ENCODE data around the gene HOXA1.

HOXA1 gene

GRCh38 chr7:27114881-27115220 is 19.1 kb upstream of the HOXA1 start:
- Histone ChIP-seq H3K27me3 (ENCODE audit: insufficient read depth, poor library complexity, severe bottlenecking) (peaks cover 3% of the 10 kb centered on the region), H3K27ac (replicated peaks) (no peak overlapping the region), H3K4me3 (replicated peaks; ENCODE audit: insufficient read depth, low read length) (no peak overlapping the region)
- TF ChIP-seq REST (IDR thresholded peaks at IDR 0.05; ENCODE audit: insufficient replicate concordance, low read depth) (no peak), SPI1 (IDR thresholded peaks at IDR 0.05; ENCODE audit: borderline replicate concordance, low read depth) (no peak), POLR2AphosphoS5 (IDR thresholded peaks at IDR 0.05; ENCODE audit: low read depth) (no peak), GABPA (IDR thresholded peaks at IDR 0.05; ENCODE audit: low read depth) (no peak)
- TF ChIP-seq, protein P1, sequence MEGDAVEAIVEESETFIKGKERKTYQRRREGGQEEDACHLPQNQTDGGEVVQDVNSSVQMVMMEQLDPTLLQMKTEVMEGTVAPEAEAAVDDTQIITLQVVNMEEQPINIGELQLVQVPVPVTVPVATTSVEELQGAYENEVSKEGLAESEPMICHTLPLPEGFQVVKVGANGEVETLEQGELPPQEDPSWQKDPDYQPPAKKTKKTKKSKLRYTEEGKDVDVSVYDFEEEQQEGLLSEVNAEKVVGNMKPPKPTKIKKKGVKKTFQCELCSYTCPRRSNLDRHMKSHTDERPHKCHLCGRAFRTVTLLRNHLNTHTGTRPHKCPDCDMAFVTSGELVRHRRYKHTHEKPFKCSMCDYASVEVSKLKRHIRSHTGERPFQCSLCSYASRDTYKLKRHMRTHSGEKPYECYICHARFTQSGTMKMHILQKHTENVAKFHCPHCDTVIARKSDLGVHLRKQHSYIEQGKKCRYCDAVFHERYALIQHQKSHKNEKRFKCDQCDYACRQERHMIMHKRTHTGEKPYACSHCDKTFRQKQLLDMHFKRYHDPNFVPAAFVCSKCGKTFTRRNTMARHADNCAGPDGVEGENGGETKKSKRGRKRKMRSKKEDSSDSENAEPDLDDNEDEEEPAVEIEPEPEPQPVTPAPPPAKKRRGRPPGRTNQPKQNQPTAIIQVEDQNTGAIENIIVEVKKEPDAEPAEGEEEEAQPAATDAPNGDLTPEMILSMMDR (IDR thresholded peaks at IDR 0.05; ENCODE audit: insufficient read depth, low read length): no peak
- no peak for DNase-seq (ENCODE audit: low read depth in 1 of 2, low spot score in 1 of 2)

- no peak for DNase-seq (ENCODE audit: low read depth in 1 of 2, low spot score in 1 of 2)
- Histone ChIP-seq H3K27me3 (ENCODE audit: insufficient read depth, poor library complexity, severe bottlenecking) (peaks cover 3% of the 10 kb centered on the region), H3K27ac (replicated peaks) (no peak overlapping the region), H3K4me3 (replicated peaks; ENCODE audit: insufficient read depth, low read length) (no peak overlapping the region)
- TF ChIP-seq, protein P1 (IDR thresholded peaks at IDR 0.05; ENCODE audit: insufficient read depth, low read length): no peak
- TF ChIP-seq GABPA (IDR thresholded peaks at IDR 0.05; ENCODE audit: low read depth) (no peak), SPI1 (IDR thresholded peaks at IDR 0.05; ENCODE audit: borderline replicate concordance, low read depth) (no peak), POLR2AphosphoS5 (IDR thresholded peaks at IDR 0.05; ENCODE audit: low read depth) (no peak), REST (IDR thresholded peaks at IDR 0.05; ENCODE audit: insufficient replicate concordance, low read depth) (no peak)
Observed at GRCh38 chr7:27113991-27114769, 18.4 kb upstream of the HOXA1 start.

GRCh38 chr7:27112955-27113949 is 17.5 kb upstream of the HOXA1 start:
- H3K4me3 ChIP-seq (replicated peaks; ENCODE audit: insufficient read depth, low read length): no peak overlapping the region
- H3K27me3 ChIP-seq (ENCODE audit: insufficient read depth, poor library complexity, severe bottlenecking): peaks cover 3% of the 10 kb centered on the region
- TF ChIP-seq REST (IDR thresholded peaks at IDR 0.05; ENCODE audit: insufficient replicate concordance, low read depth) (no peak), SPI1 (IDR thresholded peaks at IDR 0.05; ENCODE audit: borderline replicate concordance, low read depth) (no peak), GABPA (IDR thresholded peaks at IDR 0.05; ENCODE audit: low read depth) (no peak)
- no peak overlapping the region for H3K27ac ChIP-seq (replicated peaks)
- DNase-seq (ENCODE audit: low read depth in 1 of 2, low spot score in 1 of 2): no peak

All from HL-60 (cell line).